ENCODE measurements around the gene GALNS.

GALNS gene

GRCh38 chr16:88888461-88889387 is 32.0 kb upstream of the GALNS start:
- DNase-seq (ENCODE audit: low read depth in 1 of 2, low spot score in 1 of 2) = no peak

GRCh38 chr16:88888057-88888456 is 31.3 kb upstream of the GALNS start:
- DNase-seq (ENCODE audit: low read depth in 1 of 2, low spot score in 1 of 2) = no peak

- no peak for DNase-seq (ENCODE audit: low read depth in 1 of 2, low spot score in 1 of 2)
Measured at GRCh38 chr16:88886845-88887521, 30.2 kb upstream of the GALNS start.

- no peak for DNase-seq (ENCODE audit: low read depth in 1 of 2, low spot score in 1 of 2)
Measured at GRCh38 chr16:88886420-88886844, 29.7 kb upstream of the GALNS start.

- no peak for DNase-seq (ENCODE audit: low read depth in 1 of 2, low spot score in 1 of 2)
Measured at GRCh38 chr16:88885693-88886280, 29.0 kb upstream of the GALNS start.

GRCh38 chr16:88884569-88885271 is 28.0 kb upstream of the GALNS start:
- DNase-seq (ENCODE audit: low read depth in 1 of 2, low spot score in 1 of 2) = no peak

- no peak for DNase-seq (ENCODE audit: low read depth in 1 of 2, low spot score in 1 of 2)
Measured at GRCh38 chr16:88883946-88884345, 27.2 kb upstream of the GALNS start.

- DNase-seq (ENCODE audit: low read depth in 1 of 2, low spot score in 1 of 2) = no peak
Measured at GRCh38 chr16:88883117-88883895, 26.6 kb upstream of the GALNS start.

- no peak for DNase-seq (ENCODE audit: low read depth in 1 of 2, low spot score in 1 of 2)
Measured at GRCh38 chr16:88882358-88883030, 25.7 kb upstream of the GALNS start.

- DNase-seq (ENCODE audit: low read depth in 1 of 2, low spot score in 1 of 2) = no peak
Measured at GRCh38 chr16:88881675-88882357, 25.1 kb upstream of the GALNS start.

GRCh38 chr16:88881007-88881615 is 24.4 kb upstream of the GALNS start:
- no peak for DNase-seq (ENCODE audit: low read depth in 1 of 2, low spot score in 1 of 2)

GRCh38 chr16:88880226-88881006 is 23.7 kb upstream of the GALNS start:
- DNase-seq (ENCODE audit: low read depth in 1 of 2, low spot score in 1 of 2) = no peak

GRCh38 chr16:88879788-88880055 is 23.0 kb upstream of the GALNS start:
- no peak for DNase-seq (ENCODE audit: low read depth in 1 of 2, low spot score in 1 of 2)

- DNase-seq (ENCODE audit: low read depth in 1 of 2, low spot score in 1 of 2) = no peak
Measured at GRCh38 chr16:88878967-88879787, 22.4 kb upstream of the GALNS start.

GRCh38 chr16:88878356-88878755 is 21.6 kb upstream of the GALNS start:
- DNase-seq (ENCODE audit: low read depth in 1 of 2, low spot score in 1 of 2) = no peak

- no peak for DNase-seq (ENCODE audit: low read depth in 1 of 2, low spot score in 1 of 2)
Measured at GRCh38 chr16:88877564-88878289, 21.0 kb upstream of the GALNS start.

- DNase-seq (ENCODE audit: low read depth in 1 of 2, low spot score in 1 of 2) = no peak
Measured at GRCh38 chr16:88876942-88877526, 20.3 kb upstream of the GALNS start.

Measured in stimulated activated CD4-positive, alpha-beta T cell treated with anti-CD3 and anti-CD28 coated beads, Interleukin-15, amount 100 ng/mL, for 1 hour (primary cell).